ENCODE data around the gene PPP1R37. TPM values are rescaled to one million over a fixed set of nuclear protein-coding genes. Genes with fewer than 3 reads are reported as not detected.

The PPP1R37 gene
- total and polyA plus RNA-seq, 2 donors (not counting 1 experiment from before 2014, with no cell fraction given), result 20.7 to 28.1 TPM

DNA sequence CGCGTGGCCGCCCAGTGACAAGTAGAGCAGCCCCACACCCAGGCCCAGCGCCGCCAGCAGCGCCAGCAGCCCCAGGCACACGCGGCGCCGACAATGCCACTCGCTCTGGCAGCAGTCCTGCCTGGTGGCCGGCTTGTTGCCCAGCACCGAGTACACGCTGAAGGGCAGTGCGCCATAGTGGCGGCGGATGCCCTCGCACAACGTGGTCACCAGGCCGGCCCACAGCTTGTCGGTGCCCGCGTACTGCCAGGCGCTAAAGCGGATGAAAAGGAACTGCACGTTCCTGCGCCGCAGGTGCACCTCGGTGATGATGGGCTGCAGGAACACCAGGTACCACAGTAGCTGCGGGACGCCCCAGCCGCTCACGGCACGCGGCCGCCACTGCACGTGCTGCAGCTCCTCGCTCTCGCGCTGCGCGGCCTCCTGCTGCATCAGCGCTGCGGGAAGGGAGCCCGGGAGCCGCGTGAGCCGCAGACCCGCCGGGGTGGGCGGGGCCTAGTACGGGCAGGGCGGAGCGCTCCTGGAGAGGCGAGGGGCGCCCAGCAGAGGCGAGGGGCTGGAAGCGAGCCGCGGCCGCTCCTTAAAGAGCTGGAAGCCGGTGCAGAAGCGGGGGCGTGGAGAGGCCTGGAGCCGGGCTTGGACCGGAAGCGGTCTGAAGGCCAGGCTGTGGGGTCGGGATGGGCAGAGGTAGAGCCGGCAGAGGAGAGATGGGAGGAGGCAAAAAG lies 60.5 kb downstream of the PPP1R37 start:
- Mint-ChIP-seq H3K27me3 (peaks cover 34% of the 10 kb centered on the region), H3K27ac (no peak overlapping the region), H3K4me3 (peak overlapping the region; percentile 90), H3K9me3 (ENCODE audit: insufficient read depth) (no peaks in the 10 kb centered on the region), H3K4me1 (peaks cover 18% of the 10 kb centered on the region)
- Histone ChIP-seq H3K4me2 (replicated peaks; ENCODE audit: low read depth, low read length, poor library complexity, severe bottlenecking) (peak overlapping the region; percentile 94), H3K4me1 (ENCODE audit: control insufficient read depth in 2 of 2, insufficient read depth in 2 of 2, low read length in 2 of 2) (peaks cover 22 to 29% of the 10 kb centered on the region in 2 donors), H3K27ac (ENCODE audit: low read length in 2 of 2) (no peak overlapping the region), H2AFZ (ENCODE audit: insufficient read depth, low read depth, low read length, poor library complexity, severe bottlenecking) (peak overlapping the region; percentile 82), H4K20me1 (ENCODE audit: control insufficient read depth, insufficient read depth, low read length, poor library complexity, severe bottlenecking) (no peaks in the 10 kb centered on the region), H3K36me3 (replicated peaks in 1 of 2; ENCODE audit: control extremely low read depth in 1 of 2, control insufficient read depth in 1 of 2, extremely low read depth in 1 of 2, insufficient read depth in 2 of 2, low read length in 1 of 2) (no peaks in the 10 kb centered on the region), H3K27me3 (replicated peaks in 1 of 4; ENCODE audit: control extremely low read depth in 1 of 4, control insufficient read depth in 3 of 4, insufficient read depth in 4 of 4, low read length in 3 of 4) (peaks cover 0 to 49% (median 15%) of the 10 kb centered on the region in 4 experiments), H3K9me3 (ENCODE audit: control extremely low read depth in 1 of 3, control insufficient read depth in 2 of 3, insufficient read depth in 1 of 3, low read length in 2 of 3) (peaks cover 0 to 23% (median 0%) of the 10 kb centered on the region in 3 donors), H3K9ac (ENCODE audit: low read length) (peak overlapping the region; percentile 55), H3K4me3 (ENCODE audit: control extremely low read depth in 1 of 5, extremely low read depth in 1 of 5, insufficient read depth in 1 of 5, low read depth in 2 of 5, low read length in 4 of 5) (peak overlapping the region in 4 of 5 experiments; percentile 38 to 51 (median 48)), H3K79me2 (ENCODE audit: control insufficient read depth, insufficient read depth, low read length) (no peaks in the 10 kb centered on the region)
- TF ChIP-seq EZH2 (IDR thresholded peaks at IDR 0.05; ENCODE audit: borderline replicate concordance, insufficient read depth, low read depth, low read length, poor library complexity, severe bottlenecking), result no peak
- TF ChIP-seq, protein P1, sequence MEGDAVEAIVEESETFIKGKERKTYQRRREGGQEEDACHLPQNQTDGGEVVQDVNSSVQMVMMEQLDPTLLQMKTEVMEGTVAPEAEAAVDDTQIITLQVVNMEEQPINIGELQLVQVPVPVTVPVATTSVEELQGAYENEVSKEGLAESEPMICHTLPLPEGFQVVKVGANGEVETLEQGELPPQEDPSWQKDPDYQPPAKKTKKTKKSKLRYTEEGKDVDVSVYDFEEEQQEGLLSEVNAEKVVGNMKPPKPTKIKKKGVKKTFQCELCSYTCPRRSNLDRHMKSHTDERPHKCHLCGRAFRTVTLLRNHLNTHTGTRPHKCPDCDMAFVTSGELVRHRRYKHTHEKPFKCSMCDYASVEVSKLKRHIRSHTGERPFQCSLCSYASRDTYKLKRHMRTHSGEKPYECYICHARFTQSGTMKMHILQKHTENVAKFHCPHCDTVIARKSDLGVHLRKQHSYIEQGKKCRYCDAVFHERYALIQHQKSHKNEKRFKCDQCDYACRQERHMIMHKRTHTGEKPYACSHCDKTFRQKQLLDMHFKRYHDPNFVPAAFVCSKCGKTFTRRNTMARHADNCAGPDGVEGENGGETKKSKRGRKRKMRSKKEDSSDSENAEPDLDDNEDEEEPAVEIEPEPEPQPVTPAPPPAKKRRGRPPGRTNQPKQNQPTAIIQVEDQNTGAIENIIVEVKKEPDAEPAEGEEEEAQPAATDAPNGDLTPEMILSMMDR (IDR thresholded peaks at IDR 0.05), result no peak
- intact Hi-C loops (cut with micrococcal nuclease), result loop anchor here (2.0 kb wide), 1 partner anchor 17 kb away; no protein-coding TSS in a partner anchor
- whole genome bisulfite sequencing (ENCODE audit: insufficient coverage), result 6% methylated on average over 69 of the region's 69 CpGs
- CTCF ChIA-PET, result interaction anchor here (1.0 to 1.5 kb wide), 2 partner anchors 10 to 95 kb away, joined by 3 to 4 read pairs; no protein-coding TSS in a partner anchor
- ATAC-seq (ENCODE audit: low read depth) (peak; percentile 32), DNase-seq (peak; percentile 57)
- POLR2A ChIA-PET, result interaction anchor here (0.5 kb wide), 1 partner anchor 55 kb away, joined by 3 read pairs; no protein-coding TSS in a partner anchor
